Tibial artery (tissue), 4 donors: Measurements from ENCODE around the gene TEX26.
A peak's percentile ranks its signal among the peaks of the same experiment; 100 is the strongest.

Experiments used
- DNase-seq, 2 donors: peaks; one replicate each; pipeline ENCODE4 v3.0.0-alpha.2; 2019
- H3K27ac ChIP-seq, 2 donors: fragments of 200-600 bp; sonication (generic) in 1 of 2; 1 replicate in 1 of 2; 2 replicates in 1 of 2; pipeline ENCODE4 v1.5.1; 2018 to 2019; ENCODE audit warnings: mild to moderate bottlenecking in 1 of 2
- H3K27me3 ChIP-seq, 2 donors: fragments of 200-600 bp; sonication (generic) in 1 of 2; one replicate each; pipeline versions ENCODE4 v1.5.1 to v1.6.0; 2016 to 2019
- H3K36me3 ChIP-seq, 3 donors: fragments of 200-600 bp; sonication (generic) in 2 of 3; one replicate each; pipeline ENCODE4 v1.5.1; 2016 to 2019; ENCODE audit warnings: mild to moderate bottlenecking in 2 of 3
- H3K4me1 ChIP-seq, 4 donors: fragments of 200-600 bp; sonication (generic) in 2 of 4; 1 replicate in 3 of 4; 2 replicates in 1 of 4; pipeline ENCODE4 v1.5.1; 2016 to 2019
- H3K4me3 ChIP-seq, 2 donors: fragments of 200-600 bp; sonication (generic) in 1 of 2; 1 replicate in 1 of 2; 2 replicates in 1 of 2; pipeline ENCODE4 v1.5.1; 2018 to 2019; ENCODE audit warnings: mild to moderate bottlenecking in 2 of 2
- H3K9me3 ChIP-seq, 3 donors: fragments of 200-600 bp; sonication (generic) in 1 of 3; one replicate each; pipeline ENCODE4 v1.5.1; 2016 to 2019
- intact Hi-C: fragments of 100-400 bp; cut with DNase I; formaldehyde crosslinking; loops from one replicate; pipeline ENCODE4 v1.15.0; 2023; ENCODE audit warnings: low total_unique reads
- TF ChIP-seq, protein P1 (sequence below), 2 experiments: fragments of 200-600 bp in 1 of 2; fragments of 450-650 bp in 1 of 2; IDR thresholded peaks; one replicate each; pipeline ENCODE4 v1.5.1; 2017 to 2019; ENCODE audit warnings: antibody characterized with exemption in 2 of 2, mild to moderate bottlenecking in 1 of 2, moderate library complexity in 1 of 2

The TEX26 gene

DNA sequence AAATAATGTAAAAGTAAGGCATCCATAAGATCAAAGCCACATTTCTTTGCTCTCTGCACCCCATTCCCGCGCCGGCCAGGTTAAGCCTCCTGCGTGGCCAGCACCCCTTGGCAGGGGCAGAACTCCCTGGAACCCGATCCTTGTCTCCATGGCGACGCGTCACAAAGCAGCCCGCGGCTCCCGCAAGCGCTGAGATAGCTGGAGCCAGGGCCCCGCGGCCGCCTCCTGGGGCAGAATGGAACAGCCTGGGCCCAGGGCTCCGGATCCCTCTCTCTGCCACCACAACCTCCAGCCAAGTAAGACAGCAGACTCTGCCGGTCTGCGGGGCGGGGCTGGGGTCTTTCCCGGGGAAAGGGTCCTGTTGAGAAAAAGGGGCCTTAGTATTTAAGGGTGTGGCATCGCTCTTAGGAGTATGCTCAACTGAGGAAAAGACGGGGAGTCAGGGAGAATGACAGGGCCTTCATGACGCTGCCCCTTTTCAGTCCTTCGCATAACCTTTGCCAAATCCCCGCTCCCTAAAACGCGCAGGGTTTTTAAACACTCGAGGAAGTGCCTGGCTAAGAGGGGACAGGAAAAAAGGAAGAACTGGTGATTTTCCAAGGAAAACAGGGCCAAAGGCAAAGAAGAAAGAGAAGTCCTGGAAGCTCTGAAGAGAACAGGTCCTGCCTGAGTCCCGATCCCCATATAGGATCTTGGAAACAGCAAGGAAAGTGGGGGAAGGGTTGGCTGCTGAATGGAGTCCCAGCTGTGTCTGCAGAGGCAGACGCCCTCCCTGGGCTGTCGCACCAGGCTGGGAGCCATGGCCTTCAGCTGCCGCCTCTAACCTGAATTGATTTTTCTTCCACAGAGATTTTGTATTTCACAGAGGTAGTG, at the start of gene TEX26:
TEX26 (plus strand) TSS at position 176 of the 873 bp plus-strand sequence; CDS start at position 236, 60 bp downstream.
- H3K9me3 ChIP-seq, result peaks cover 0 to 1% (median 0%) of the 10 kb centered on the region in 3 donors
- H3K27ac ChIP-seq, result no peak within 1 kb of the TSS
- DNase-seq, result no peak
- TF ChIP-seq, protein P1, sequence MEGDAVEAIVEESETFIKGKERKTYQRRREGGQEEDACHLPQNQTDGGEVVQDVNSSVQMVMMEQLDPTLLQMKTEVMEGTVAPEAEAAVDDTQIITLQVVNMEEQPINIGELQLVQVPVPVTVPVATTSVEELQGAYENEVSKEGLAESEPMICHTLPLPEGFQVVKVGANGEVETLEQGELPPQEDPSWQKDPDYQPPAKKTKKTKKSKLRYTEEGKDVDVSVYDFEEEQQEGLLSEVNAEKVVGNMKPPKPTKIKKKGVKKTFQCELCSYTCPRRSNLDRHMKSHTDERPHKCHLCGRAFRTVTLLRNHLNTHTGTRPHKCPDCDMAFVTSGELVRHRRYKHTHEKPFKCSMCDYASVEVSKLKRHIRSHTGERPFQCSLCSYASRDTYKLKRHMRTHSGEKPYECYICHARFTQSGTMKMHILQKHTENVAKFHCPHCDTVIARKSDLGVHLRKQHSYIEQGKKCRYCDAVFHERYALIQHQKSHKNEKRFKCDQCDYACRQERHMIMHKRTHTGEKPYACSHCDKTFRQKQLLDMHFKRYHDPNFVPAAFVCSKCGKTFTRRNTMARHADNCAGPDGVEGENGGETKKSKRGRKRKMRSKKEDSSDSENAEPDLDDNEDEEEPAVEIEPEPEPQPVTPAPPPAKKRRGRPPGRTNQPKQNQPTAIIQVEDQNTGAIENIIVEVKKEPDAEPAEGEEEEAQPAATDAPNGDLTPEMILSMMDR (IDR thresholded peaks at IDR 0.05), result peak in 1 of 2 experiments; percentile 6
- peaks cover 0 to 7% (median 0%) of the 10 kb centered on the region in 4 donors for H3K4me1 ChIP-seq
- peak within 1 kb of the TSS in 1 of 2 donors; percentile 4 for H3K4me3 ChIP-seq
- intact Hi-C loops, result no loop called here
- H3K36me3 ChIP-seq, result no peaks in the 10 kb centered on the region
- H3K27me3 ChIP-seq, result peaks cover 0 to 5% of the 10 kb centered on the region in 2 donors

DNA sequence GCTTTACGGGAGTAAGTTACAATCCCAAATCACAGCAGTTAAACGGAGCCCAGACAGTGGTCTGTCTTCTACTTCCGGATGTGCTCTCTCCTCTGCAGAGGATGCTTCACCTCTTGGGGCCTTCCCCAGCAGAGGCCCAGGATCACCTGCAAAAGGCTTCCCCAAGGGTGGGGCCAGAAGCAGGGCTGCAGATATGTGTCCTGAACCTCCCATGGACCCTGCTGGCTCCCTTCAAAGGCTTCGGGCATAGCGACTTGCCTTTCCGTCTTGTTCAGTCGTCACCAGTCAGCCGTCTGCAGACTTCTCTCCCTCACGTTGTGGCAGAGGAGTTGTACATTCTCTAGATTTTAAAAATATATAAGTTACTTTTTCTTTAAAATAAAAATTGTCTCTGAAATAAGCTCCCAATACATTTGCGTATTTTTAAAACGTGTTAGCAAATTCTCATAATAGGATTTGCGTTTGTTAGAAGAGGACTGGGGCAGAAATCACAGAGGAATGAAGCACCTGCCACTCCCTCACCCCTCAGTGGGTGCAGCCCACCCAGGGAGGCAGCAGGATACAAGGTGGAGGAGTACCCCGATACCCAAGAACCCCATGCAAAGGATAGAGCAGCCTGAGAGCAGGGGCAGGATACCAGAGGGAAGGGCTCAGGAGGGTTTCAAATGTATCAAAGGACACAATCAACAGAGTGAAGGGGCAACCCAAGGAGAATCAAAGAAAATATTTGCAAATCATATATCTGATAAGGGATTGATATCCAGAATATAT, 49.3 kb upstream of the TEX26 start:
- Histone ChIP-seq H3K27ac (peak overlapping the region in 1 of 2 donors; percentile 93), H3K9me3 (no peaks in the 10 kb centered on the region), H3K4me3 (no peak overlapping the region), H3K4me1 (peaks cover 0 to 43% (median 28%) of the 10 kb centered on the region in 4 donors), H3K36me3 (no peaks in the 10 kb centered on the region), H3K27me3 (no peaks in the 10 kb centered on the region)
- TF ChIP-seq, protein P1 (IDR thresholded peaks at IDR 0.05), result no peak
- DNase-seq, result no peak
- intact Hi-C loops, result no loop called here

DNA sequence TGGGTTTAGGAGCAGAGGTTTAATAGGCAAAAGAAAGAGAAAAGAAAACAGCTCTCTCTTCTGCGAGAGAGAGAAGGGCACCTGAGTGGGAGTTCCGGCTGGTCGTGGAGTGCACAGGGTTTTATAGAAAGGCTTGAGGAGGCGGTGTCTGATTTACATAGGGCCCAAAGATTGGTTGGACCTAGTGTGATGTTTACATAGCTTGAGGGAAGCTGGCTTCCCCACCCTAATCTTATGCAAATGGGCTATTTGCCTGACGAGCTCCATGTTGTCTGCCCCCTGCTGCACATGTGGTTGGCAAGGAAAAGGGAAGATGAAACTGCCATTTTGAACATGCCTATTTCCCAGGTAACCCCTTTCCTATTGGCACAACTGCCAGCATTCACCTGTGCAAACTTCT, 47.9 kb upstream of the TEX26 start:
- Histone ChIP-seq H3K27me3 (no peaks in the 10 kb centered on the region), H3K4me3 (no peak overlapping the region), H3K27ac (no peak overlapping the region), H3K36me3 (no peaks in the 10 kb centered on the region), H3K4me1 (peaks cover 0 to 30% (median 24%) of the 10 kb centered on the region in 4 donors), H3K9me3 (no peaks in the 10 kb centered on the region)
- TF ChIP-seq, protein P1 (IDR thresholded peaks at IDR 0.05), result no peak
- intact Hi-C loops, result no loop called here
- DNase-seq, result no peak

DNA sequence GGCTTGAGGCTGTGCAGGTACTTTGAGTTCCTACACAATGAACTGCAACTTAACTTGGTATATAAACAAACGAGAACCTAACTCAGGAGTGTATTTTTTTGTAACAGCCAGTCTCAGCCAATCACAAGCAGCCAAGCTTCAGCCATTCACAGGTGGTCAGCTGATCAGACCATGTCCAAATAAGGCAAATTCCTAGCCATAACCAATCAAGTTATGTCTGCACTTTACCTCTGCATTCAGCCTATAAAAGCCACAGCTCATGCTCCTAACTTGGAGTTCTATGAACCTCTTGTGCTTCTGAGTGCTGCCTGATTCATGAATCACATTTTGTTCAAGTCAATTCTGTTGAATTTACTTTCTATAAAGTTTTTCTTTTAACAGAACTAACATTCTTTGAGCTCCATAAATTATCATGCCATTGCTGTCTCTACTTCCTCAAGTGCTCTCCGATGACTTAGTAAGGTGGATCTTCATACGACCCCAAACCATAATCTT, 43.2 kb upstream of the TEX26 start:
- no peaks in the 10 kb centered on the region for H3K36me3 ChIP-seq
- intact Hi-C loops, result no loop called here
- DNase-seq, result no peak

DNA sequence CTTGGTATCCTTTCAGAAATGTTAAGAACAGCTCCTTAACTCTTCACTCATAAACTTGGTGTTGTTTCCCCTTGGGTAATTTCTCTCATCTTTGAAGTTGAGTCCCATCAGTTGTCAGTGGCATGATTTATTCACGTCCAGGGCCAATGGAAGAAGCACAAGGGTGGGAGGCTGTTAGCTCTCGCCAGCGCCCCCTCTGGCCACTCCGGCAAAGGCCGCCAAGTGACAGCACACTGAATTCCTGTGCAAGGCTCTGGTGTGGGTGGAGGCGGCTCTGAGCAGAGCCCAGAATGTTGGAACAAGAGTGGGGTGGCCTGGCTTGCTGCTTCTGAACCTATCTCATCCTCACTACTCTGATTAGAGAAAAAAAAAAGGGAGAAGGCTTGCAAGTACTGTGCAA, 39.5 kb upstream of the TEX26 start:
- Histone ChIP-seq H3K27ac (no peak overlapping the region), H3K27me3 (no peaks in the 10 kb centered on the region), H3K4me1 (peaks cover 0 to 35% (median 24%) of the 10 kb centered on the region in 4 donors), H3K9me3 (no peaks in the 10 kb centered on the region), H3K36me3 (no peaks in the 10 kb centered on the region), H3K4me3 (no peak overlapping the region)
- intact Hi-C loops, result no loop called here
- peak; percentile 79 to 84 for DNase-seq
- TF ChIP-seq, protein P1 (IDR thresholded peaks at IDR 0.05), result peak in 1 of 2 experiments; percentile 33

More for the DNA sequence above, 43.2 kb upstream of the TEX26 start:
- H3K27me3 ChIP-seq, result no peaks in the 10 kb centered on the region
- TF ChIP-seq, protein P1 (IDR thresholded peaks at IDR 0.05), result no peak
- no peak overlapping the region for H3K4me3 ChIP-seq
- no peak overlapping the region for H3K27ac ChIP-seq
- H3K9me3 ChIP-seq, result no peaks in the 10 kb centered on the region
- H3K4me1 ChIP-seq, result peaks cover 0 to 5% (median 0%) of the 10 kb centered on the region in 4 donors
